ENCODE measurements around the gene POU3F2.

Gene POU3F2

DNA sequence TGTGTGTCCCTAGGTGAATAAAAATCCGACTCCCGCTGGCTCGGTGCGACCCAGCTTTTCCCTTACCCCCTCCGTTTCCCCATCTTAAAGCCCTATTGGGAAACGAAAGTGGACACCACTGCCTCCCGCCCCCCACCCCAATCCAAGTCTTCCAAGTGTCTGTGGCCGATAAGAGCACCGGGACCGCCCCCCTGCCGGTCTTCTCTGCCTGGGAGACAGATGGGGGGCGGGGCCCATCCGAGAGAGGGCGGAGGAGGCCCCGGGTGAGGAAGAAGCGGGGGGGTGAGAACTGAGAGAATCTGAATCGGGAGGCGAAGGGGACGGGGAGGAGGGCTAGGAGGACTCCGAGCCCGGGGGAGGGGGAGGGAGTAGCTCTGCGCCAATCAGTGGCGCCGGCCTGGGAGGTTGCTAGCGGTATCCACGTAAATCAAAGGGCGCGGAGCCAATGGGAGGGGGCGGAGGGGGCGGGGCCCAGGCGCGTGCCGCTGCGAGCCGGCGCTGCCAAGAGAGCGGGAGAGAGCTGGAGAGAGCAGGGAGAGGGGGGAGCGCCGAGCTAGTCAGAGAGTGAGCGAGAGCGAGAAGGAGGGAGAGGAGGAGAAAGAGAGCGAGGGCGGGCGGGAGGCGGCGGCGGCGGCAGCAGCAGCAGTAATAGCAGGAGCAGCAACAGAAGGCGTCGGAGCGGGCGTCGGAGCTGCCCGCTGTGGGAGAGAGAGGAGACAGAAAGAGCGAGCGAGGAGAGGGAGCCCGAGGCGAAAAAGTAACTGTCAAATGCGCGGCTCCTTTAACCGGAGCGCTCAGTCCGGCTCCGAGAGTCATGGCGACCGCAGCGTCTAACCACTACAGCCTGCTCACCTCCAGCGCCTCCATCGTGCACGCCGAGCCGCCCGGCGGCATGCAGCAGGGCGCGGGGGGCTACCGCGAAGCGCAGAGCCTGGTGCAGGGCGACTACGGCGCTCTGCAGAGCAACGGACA lies at the start of gene POU3F2:
Gene POU3F2, plus strand, starts transcription at position 515 of the 972 bp plus-strand sequence. Its CDS starts 300 bp downstream, at position 815.
- DNase-seq (ENCODE audit: low spot score) = peak; percentile 81

- DNase-seq (ENCODE audit: low spot score) = no peak
These were observed 46.9 kb upstream of the POU3F2 start for GRCh38 chr6:98787435-98787834.

DNA sequence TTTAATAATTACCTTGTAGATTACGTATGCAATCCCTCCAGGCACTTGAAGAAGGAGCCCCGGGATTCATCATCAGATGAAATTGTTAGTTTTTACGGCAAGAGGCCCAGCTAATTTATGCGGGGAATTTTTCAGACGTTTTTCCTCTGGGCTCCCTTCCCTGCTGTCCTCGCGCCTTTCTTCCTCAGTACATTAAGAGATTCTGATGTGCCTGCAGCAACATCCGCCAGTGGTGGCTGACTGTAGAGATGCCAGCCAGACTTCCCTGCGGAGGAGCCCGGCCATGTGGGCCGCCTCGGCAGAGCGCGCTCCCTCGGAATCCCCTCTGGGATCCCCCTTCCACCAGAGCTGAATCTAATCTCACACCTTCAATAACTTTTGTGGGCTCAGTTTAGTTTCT lies 46.4 kb upstream of the POU3F2 start:
- no peak for DNase-seq (ENCODE audit: low spot score)

- DNase-seq (ENCODE audit: low spot score) = no peak
These were observed 40.0 kb upstream of the POU3F2 start for GRCh38 chr6:98794307-98794842.

- no peak for DNase-seq (ENCODE audit: low spot score)
These were observed 37.0 kb upstream of the POU3F2 start for GRCh38 chr6:98797217-98797994.

DNA sequence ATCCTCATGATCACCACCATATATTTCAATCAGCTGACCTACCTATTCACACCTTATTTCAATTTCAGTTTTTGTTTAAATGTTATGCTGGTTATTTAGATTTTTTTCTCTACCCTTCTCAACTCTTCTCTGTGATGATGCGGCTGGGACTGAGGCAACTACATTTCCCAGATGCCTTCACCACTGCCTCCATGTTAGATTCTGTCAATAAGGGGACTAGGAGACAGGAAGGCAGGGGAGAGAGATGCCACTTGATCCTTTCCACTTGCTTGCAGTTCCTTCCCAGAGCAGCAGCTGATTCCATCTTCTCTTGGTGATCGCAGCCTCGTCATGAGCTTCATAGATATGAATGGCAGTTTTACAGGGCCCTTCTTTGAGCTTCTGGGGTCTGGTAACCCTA lies 33.5 kb upstream of the POU3F2 start:
- DNase-seq (ENCODE audit: low spot score) = no peak

DNA sequence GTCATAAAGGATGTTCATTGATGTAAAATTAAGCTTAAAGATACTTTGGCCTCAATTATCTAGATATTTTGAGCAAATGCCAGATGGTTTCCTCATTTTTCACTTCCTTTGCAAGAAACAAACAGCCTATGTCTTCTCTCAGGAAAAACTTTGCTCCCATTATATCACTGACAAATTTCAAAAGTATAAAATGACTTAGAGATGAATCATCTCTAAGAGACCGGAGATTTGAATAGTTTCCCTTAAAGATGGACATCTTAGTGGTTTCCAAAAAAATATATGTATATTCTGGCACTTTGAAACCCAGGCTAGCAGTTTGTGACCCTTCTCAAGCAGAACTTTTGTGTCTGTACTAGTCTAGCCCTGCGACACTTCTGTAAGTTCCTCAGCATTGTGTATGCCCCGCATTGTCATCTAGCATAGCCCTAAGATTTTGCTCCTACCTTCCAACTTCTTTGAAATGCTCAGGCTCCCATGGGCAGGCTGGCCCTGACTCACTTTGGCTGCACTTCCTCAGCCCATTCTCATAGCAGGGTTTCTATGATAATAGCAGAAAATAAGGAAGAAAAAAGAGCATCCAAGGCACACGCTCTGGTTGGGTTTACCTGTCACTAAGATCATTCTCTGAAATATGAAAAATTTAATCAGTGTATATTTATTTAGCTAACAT lies 25.7 kb upstream of the POU3F2 start:
- no peak for DNase-seq (ENCODE audit: low spot score)

- no peak for DNase-seq (ENCODE audit: low spot score)
These were observed 22.2 kb upstream of the POU3F2 start for GRCh38 chr6:98812220-98812619.

GRCh38 chr6:98816799-98817198 lies 17.6 kb upstream of the POU3F2 start:
- no peak for DNase-seq (ENCODE audit: low spot score)

DNA sequence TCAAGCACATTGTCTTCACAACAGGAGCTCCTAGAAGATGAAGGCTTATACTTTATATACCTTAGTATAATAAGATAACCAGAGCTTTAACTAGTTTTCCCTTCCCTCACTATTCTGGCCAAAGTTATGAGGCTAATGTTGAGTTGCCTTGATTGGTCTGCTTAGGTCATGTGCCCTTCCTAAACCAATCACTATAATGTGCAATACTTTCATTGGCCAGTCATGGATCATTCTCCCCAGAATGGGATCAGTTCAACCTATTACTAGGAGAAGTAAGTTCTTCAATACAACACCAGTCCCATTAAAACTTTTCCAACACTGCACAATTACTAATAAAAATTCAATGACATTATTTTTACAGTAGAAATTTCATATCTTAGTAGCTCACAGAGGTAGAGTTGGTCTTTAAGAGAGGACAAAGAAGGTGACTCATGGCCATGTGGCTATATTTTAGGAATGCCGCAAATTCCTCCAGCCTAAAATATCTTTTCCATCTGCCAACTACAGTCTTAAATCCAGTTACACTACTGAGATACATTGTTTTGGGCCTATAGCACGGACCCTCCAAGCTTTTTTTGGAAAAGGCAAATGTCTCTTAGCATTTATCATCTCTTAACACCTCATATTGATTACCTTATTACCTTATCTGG lies 12.5 kb upstream of the POU3F2 start:
- DNase-seq (ENCODE audit: low spot score) = no peak

DNA sequence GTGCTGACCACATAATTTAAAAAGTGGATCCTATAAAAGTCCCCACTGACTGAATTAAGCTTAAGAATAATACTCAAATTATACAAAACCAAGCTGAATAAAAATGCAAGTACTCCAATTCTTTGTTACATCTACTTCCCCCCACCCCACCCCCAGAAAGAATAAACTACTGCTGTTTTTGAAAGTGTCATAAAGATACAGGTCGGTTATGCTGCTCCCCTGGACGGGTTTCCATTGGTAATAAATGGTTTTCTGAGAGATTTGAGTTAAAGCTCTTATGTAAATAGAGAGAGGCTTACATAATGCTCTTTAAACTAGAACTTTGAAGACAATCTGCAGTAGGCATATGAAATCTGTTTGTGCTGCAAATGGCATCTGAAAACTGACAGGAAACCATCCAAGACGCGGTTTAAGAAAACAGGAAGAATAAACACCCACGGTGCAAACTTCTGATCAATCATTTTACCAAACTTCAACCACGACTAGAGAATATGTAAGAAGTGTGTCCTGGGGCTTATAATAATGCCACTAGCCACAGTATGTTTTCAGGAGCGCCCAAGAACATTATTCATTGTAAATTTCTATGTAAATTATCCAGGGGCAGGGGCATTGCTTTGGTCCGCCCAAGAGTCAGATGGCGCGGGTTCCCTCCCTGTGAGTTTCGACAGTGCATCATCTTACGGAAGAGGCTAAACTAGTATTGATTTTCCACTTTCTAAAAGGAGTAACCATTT lies 10.8 kb upstream of the POU3F2 start:
- DNase-seq (ENCODE audit: low spot score) = no peak

DNA sequence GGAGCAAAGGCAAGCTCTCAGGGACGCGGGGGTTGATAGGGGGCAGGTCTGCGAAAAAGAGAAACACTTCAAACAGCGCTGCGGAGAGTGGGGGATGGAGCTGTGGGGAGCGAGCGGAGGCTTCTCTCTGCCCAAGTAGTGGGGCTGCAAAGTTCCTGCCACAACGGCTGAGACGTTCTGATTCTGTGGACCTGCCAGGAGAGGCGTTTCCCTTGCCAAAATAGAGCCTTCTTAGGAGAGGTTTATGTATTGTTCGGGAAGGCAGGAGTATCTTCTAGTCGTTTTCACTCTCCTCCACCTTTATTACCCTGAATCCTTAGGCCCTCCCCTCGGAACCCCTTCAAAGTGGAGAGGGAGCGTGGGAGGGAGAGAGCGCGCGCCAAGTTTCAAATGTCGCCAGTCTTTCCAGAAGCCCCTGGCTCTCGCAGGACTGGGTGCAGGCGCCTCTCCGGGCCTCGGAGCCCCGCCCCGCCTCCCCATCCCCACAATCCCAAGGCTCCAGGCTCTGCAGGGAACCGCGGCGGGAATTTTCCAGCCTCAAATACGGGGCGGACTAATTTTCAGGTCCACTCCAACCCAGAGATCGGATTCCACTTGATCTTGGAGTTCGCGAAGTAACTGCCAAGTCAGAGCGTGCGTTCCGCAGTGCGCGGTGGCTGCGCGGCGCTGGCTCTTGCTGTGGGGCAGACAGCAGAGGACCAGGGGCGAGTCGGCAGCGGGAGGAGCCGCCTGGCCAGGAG lies 10.0 kb upstream of the POU3F2 start:
- DNase-seq (ENCODE audit: low spot score) = no peak

- no peak for DNase-seq (ENCODE audit: low spot score)
These were observed 9.3 kb upstream of the POU3F2 start for GRCh38 chr6:98824902-98825599.

GRCh38 chr6:98825600-98826230 lies 8.7 kb upstream of the POU3F2 start:
- no peak for DNase-seq (ENCODE audit: low spot score)

- DNase-seq (ENCODE audit: low spot score) = no peak
These were observed 6.8 kb upstream of the POU3F2 start for GRCh38 chr6:98827295-98828159.

DNA sequence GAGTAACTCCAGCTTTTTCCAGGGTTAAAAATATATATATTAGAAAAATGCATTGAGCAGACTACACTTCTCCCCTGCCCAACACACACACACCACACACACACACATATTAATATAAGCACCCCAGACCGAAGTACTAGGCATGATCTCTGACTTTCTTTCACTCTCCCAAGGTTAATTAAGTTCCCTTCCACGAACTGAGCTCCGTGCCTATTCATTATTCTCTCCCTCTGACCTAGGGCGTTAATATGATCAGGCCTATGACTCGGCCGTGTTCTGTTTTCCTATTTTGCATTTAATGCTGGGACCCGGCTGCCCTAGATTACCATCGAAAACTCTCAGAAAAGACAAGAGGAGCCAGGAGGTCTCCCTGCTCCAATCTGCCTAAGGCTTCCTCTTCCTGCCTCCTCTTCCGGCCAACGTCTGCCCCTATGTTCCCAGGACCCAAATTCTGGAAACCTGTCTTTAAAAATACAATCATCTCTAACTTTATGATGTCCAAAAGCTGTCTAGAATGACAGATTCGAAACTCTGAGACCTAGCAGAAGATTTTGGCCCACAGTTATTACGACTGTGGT lies 6.1 kb upstream of the POU3F2 start:
- no peak for DNase-seq (ENCODE audit: low spot score)

GRCh38 chr6:98828941-98829411 lies 5.4 kb upstream of the POU3F2 start:
- DNase-seq (ENCODE audit: low spot score) = no peak

GRCh38 chr6:98830146-98830545 lies 4.2 kb upstream of the POU3F2 start:
- DNase-seq (ENCODE audit: low spot score) = no peak
